Smooth muscle cell of the umbilical artery (primary cell): Measurements from ENCODE around the gene THOC2. TPM values are rescaled to one million over a fixed set of nuclear protein-coding genes. Genes with fewer than 3 reads are reported as not detected.

Source experiments
- total RNA-seq: library from RNA; depleted of rRNA; stranded (reverse); fragments of >200 nt; gene quantifications from 2 replicates; pipeline ENCODE4 v1.2.3, GENCODE V29; 2014

Gene THOC2, protein sequence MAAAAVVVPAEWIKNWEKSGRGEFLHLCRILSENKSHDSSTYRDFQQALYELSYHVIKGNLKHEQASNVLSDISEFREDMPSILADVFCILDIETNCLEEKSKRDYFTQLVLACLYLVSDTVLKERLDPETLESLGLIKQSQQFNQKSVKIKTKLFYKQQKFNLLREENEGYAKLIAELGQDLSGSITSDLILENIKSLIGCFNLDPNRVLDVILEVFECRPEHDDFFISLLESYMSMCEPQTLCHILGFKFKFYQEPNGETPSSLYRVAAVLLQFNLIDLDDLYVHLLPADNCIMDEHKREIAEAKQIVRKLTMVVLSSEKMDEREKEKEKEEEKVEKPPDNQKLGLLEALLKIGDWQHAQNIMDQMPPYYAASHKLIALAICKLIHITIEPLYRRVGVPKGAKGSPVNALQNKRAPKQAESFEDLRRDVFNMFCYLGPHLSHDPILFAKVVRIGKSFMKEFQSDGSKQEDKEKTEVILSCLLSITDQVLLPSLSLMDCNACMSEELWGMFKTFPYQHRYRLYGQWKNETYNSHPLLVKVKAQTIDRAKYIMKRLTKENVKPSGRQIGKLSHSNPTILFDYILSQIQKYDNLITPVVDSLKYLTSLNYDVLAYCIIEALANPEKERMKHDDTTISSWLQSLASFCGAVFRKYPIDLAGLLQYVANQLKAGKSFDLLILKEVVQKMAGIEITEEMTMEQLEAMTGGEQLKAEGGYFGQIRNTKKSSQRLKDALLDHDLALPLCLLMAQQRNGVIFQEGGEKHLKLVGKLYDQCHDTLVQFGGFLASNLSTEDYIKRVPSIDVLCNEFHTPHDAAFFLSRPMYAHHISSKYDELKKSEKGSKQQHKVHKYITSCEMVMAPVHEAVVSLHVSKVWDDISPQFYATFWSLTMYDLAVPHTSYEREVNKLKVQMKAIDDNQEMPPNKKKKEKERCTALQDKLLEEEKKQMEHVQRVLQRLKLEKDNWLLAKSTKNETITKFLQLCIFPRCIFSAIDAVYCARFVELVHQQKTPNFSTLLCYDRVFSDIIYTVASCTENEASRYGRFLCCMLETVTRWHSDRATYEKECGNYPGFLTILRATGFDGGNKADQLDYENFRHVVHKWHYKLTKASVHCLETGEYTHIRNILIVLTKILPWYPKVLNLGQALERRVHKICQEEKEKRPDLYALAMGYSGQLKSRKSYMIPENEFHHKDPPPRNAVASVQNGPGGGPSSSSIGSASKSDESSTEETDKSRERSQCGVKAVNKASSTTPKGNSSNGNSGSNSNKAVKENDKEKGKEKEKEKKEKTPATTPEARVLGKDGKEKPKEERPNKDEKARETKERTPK (N-terminal part only)
- total RNA-seq, result 80.8 and 106 TPM in 2 replicates

DNA sequence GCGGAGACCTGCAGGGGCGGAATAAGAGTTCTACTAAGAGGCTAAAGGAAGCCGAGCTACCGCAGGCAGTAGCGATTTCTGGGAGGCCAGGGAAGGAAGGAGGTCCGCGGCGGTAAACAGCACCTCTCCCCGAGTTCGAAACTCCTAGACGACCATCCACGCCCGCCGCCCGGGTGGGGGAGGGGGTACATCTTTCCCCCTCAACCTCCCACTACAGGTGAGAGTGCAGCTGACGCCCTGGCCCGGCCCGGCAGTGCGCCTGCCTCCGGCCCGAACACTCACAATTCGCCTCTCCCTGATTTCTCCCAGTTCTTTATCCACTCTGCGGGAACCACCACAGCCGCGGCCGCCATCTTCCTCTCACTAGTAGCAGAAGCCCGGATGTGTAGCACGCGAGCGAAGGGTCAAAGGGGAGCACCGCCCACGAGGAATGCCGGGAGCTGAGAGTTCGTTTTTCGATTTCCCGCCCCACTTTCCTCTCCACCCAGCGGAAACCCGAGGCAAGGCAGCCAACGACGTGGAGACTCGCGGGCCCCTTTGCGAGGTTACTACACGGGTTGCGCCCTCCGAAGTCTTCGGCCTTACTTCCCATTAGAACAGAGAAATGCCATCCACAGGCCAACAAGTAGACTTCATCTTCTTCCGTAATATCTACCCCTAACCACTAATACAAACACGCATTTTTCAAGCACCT, at the start of gene THOC2:
Gene THOC2 (minus strand): TSS at position 383 of the 694 bp plus-strand sequence. CDS start 30 bp downstream, at position 353.

Other genes with a start within 250 kb of the THOC2 start
- gene XIAP, start 127.0 kb upstream of the THOC2 start, total RNA-seq, result 50.8 and 61.5 TPM in 2 replicates
- gene STAG2, start 228.7 kb upstream of the THOC2 start, total RNA-seq, result 68.0 and 75.6 TPM in 2 replicates